ENCODE data around the gene TTI1. TPM values are rescaled to one million over a fixed set of nuclear protein-coding genes. Genes with fewer than 3 reads are reported as not detected.

Gene TTI1
- 22.3 and 23.1 TPM in 2 replicates for total RNA-seq (2014; rRNA removed; shearing (Covaris generic))

DNA sequence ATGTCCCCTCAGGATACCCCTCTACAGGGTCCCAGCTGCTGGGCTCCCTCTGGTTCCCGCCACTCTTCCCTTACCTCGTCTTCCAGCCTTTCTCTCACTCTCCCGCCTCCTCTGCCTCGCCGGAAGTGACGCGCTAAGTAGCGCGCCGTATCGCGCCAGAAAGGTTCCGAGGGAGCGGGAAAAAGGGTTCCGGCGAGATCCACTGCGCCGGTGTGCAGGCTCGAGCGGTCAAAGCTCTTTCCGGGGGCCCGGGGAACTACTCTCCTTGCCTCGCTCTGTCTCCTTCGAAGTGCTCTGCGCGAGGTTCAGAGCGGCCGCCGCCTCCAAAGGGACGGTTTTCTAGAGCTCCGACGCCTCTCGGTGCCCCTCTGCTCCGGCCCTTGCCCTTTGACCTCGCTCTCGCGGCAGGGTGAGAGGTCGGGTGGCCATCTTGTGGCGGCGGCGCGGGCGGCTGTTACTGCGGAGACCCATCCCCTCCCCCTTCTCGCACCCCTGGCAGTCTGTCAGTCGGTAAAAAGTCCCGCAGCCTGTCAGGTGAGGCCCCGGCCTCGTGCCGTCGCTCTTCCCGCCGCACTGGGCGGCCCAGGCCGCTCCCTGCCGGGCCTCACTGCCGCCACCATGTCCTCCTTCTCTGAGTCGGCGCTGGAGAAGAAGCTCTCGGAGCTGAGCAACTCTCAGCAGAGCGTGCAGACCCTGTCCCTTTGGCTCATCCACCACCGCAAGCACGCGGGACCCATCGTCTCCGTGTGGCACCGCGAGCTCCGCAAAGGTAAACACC lies at the start of gene TTI1, which contains the start of gene RPRD1B:
TTI1 (minus strand) TSS at position 127 of the 778 bp plus-strand sequence. CDS start 19,640 bp downstream, outside the sequence.
RPRD1B (plus strand) TSS at position 417 of the 778 bp plus-strand sequence; CDS start at position 619, 202 bp downstream.
- peak; percentile 89 for DNase-seq (ENCODE audit: low spot score)

DNA sequence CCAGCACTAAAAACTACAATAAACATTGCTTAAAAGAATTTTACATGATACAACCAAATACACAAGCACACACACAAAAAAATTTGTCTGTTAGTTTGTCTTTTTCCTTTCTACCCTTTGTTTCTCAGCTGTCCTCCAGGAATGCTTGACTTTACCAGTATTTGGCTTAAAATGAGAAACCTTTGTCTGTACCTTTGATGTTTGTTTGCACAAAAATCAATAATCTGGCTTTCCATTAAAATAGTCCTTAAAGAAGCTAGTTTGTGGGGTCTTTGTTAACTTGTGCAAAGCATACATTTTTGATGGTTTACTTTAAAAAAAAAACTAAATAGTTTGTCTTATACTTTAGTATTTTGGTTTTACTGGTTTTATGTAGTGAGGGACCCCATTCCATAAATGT lies 49.6 kb upstream of the TTI1 start:
- DNase-seq (ENCODE audit: low spot score): no peak

DNA sequence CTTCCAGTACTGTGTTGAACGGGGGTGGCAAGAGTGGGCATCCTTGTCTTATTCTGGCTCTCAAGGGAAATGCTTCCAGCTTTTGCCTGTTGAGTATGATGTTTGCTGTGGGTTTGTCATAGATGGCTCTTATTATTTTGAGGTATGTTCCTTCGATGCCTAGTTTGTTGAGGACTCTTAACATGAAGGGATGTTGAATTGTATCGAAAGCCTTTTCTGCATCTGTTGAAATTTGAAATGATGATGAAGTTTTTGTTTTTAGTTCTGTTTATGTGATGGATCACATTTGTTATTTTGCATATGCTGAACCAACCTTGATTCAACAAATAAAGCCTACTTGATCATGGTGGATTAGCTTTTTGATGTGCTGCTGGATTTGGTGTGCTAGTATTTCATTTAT lies 48.3 kb upstream of the TTI1 start:
- no peak for DNase-seq (ENCODE audit: low spot score)

DNA sequence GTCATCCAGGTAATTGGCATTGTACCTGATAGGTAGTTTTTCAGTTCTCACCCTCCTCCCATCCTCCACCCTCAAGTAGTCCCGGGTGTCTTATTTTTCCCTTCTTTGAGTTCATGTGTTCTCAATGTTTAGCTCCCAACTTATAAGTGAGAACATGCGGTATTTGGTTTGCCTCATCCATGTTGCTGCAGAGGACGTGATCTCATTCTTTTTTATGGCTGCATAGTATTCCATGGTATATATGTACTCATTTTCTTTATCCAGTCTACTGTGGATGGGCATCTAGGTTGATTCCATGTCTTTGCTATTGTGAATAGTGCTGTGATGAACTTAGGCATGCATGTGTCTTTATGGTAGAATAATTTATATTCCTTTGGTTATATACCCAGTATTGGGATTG lies 46.1 kb upstream of the TTI1 start:
- DNase-seq (ENCODE audit: low spot score): no peak

DNA sequence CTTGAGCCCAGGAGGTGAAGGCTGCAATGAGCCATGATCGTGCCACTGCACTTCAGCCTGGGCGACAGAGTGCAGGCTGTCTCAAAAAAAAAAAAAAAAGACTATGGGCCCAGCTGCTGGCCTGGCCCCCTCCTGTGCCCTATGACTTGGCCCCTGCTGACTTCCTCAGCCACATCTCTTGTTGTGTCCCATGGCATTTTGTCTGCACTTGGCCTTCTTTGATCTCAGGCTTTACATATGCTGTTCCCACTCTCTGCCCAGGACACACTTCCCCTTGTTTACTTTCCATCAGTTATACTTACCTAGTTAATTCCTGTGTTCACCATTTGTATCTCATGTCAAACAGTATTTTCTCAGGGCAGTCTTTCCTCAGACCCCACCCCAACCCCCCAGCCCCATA lies 44.8 kb upstream of the TTI1 start:
- no peak for DNase-seq (ENCODE audit: low spot score)

DNA sequence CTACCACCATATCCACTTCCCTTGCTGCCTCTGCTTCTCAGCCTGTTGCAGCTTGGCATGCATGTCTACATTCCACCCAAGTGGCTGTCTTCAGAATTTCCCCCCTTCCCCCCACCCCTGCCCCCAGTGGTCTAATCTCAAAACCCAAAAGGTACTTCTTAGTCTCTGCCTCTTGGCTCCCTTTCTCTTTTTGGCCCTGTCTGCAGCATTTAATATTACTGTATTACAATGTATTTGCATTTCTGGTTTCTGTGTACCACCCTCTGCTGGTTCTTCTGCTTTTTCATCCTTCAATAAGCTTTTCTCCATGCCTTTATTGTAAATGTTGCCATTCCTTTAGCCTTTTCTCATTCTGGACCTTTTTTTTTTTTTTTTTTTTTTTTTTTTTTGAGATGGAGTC lies 43.3 kb upstream of the TTI1 start:
- DNase-seq (ENCODE audit: low spot score): no peak

DNA sequence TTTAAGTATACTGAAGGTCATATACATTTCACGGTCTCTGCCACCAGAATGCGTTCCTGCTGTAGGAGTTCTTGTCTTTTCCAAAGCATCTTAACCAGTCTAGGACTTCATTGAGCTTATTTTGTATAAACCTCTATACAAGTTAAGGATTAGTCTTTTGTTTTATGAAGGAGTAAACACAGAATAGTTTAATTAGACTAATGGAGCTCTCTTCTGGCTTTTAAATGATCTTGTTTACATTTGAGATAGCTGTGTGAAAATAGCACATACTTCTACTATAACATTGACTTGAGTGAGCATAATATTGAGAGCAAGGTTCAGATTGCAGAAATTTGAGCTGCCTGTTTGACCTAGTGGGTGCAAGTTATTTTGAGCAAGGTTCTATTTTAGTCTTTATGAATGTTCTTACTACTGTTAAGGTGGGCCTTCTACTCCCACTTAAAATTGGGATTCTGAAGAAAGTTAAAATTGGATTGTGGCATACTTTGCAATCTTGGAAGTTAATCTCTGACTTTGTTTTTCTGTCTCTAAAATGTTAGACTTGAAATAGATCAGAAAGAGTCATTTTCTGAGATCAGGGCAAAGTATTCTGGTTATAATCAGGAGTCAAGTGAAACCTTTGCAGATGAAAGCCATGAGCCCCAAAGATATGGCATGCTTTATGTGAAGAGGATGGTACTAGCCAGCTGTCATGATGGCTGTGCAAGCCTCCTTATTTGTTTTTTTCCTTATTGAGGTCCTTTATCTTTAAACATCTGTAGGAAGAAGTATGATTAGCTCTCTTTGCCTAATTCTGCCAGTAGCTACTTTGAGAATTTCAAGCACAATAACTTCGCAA lies 42.1 kb upstream of the TTI1 start:
- no peak for DNase-seq (ENCODE audit: low spot score)

DNA sequence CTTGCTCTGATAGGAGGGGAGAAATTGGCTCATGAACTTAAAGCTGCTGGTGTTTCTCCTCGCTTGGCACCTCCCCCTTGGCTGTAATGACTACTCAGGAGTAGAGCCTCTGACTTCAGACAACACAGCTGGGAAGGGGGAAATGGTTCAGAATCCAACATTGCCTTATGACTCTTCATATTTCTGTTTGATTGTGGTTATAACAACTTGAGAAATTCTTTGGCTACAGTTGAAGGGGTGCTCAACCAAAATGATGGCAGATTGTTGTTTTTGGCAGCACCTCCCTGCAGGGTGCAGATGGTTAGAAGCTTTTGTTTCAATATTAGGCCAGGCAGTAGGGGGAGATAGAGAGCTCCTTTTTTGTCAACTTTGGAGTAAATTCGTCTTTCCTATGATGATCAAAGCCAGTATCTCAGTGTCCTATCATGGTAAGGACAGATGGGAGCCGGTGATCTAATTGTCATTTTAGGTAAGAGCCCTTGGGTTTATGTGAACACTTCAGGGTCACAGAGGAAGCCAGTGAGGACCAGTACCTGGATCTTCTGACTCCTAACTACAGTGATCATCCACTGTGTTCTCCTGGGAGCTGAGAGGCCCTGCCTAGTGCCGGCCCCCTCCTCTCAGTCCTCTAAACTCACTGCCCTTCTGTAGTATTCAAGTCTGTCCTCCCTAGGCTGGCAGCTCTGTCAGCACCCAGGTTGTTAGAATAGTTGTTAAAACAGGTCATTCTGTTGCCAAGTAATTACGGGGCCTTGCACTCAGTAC lies 40.2 kb upstream of the TTI1 start:
- DNase-seq (ENCODE audit: low spot score): peak; percentile 94

DNA sequence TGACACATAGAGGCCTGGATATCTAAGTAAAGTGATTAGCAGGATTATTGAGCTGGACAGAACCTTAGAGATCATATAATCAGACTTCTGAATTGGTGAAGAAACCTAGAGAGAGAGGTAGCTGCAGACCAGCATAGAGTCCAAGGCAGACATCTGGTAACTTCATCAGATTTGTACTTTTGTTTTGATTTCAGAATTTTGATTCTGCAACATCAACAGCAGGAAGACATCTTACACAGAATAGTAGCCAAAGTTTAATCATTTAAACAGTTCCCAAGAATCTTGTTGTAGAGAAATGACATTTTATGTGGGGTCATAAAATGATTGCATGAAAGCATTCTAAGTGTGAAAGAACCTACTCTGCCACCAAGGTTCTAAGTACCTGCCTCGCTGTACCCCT lies 39.6 kb upstream of the TTI1 start:
- DNase-seq (ENCODE audit: low spot score): no peak

DNA sequence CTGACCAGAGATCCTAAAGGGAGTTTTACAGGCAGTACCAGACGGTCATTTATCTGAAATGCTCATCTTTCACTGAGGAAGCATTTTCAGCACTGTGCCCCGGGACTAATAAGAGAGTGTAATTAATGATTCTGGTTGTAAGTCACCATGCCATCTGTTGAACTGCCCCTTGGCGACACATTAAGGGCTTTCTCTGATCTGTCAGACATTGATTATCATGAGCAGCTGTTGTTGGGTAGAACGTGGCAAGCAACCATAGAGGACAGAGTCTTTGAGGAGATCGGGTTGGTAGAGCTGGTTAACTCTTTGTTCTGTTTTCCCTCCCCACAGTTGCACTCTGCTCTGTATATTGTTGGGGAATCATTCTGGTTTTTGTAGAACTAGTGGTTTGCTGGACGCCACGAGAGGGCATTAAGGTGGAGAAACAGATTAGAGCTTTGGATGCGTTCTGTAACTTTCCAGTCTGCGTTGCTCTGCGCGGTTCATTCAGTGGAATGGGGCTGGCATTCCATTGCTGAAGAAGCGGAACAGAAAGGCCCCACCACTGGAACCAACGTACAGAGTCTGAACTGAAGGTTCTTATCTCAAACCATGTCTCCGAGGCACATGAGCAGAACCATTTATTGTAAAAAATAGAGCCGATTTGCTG lies 34.6 kb upstream of the TTI1 start:
- DNase-seq (ENCODE audit: low spot score): no peak

DNA sequence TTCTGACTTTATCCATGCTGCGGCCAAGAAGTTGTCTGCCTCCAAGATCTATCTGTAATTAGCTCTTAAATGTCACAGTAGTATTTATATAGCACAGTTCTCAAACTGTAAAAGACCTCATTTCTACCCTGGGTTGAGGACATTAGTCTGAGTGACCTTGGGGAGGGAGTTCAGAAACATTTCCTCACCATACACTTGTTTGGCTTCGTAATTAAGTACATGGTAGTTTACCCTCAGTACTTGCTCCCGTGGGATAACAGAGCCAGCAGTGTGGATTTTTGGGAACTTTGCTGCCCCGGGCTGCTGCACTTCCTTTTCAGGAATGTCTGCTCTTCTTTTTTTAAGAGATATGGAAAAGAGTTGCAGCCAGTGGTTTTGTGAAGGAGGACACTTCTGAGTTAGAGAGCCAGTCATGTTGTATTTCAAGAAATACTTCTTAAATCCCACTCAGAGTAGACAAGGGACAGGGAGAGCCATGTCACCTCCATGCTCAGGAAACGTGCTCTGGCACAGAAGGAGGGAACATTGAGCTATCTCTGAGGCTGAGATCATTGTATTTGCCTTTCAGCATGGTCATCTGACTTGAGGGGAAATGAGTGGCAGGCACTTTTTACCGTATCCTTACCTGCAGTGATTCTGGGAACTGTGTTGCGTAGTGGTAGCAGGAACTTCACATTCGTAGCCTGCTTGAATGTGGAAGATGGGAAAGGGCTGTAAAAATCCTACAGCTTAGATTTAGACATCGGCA lies 33.9 kb upstream of the TTI1 start:
- DNase-seq (ENCODE audit: low spot score): no peak

DNA sequence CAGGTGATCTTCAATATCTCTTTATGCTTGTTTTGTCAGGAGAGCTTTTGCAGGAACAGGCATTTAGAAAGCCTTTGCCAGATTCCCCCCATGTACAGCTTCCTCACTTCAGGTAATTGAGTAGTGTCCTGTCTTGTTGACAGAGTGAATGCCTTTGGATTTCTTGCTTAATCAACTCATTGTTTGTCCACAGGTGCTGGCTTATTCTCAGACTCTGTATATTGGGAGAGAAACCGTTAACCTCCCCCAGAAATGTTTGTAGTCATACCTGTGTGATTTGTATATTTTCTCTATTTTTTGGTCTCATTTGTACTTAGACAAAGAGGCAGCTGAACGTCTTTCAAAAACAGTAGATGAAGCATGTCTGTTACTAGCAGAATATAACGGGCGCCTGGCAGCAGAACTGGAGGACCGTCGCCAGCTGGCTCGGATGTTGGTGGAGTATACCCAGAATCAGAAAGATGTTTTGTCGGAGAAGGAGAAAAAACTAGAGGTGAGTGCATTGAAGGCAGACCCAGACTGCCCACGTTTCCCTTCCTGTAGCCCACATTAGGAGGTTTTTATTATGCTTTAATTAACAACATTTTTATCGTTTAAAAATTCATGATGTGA lies 32.6 kb upstream of the TTI1 start:
- DNase-seq (ENCODE audit: low spot score): no peak

DNA sequence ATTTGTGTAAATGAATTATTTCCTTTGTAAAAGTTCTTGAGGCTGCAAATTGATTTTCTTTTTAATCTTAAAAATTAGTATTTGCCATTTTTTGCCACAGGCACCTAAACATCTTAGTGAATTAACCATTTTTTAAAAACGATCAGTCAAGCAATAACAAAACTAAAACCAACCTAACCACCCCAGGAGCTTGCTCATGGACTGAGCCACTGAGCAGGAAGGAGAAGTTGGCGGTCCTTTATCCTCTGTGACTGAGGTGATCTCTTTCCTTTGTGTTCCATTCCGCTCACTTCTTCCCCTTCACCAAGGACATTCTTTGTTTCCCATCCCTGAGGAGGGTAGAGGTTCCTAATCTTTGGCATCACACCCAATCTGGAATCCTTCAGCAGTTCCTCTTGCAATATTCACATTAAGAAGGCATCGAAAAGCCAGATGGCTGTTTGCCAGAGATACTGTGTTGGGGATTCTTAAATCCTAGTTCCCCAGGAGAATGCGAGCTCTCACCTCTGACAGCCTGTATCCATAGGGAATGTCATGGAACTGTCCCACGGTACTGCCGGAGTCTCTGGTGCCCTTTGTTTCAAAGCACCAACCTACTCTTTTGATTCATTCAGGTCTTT lies 30.8 kb upstream of the TTI1 start:
- DNase-seq (ENCODE audit: low spot score): no peak

DNA sequence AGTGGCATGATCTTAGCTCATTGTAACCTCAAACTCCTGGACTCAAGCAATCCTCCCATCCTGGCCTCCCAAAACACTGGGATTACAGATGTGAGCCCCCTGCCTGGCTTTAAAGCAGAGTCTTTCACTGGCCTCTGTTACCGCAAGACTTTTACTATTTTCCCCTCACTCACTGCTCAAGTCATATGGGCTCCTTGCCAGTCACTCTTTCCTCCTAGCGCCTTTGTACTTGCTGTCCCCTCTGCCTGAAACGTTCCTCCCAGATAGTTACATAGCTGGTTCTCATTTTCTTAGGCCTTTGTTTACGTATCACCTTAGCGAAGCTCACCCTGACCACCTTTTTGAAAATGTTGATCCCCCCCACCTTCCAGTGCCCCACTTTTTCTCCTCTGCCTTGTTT lies 29.6 kb upstream of the TTI1 start:
- no peak for DNase-seq (ENCODE audit: low spot score)

DNA sequence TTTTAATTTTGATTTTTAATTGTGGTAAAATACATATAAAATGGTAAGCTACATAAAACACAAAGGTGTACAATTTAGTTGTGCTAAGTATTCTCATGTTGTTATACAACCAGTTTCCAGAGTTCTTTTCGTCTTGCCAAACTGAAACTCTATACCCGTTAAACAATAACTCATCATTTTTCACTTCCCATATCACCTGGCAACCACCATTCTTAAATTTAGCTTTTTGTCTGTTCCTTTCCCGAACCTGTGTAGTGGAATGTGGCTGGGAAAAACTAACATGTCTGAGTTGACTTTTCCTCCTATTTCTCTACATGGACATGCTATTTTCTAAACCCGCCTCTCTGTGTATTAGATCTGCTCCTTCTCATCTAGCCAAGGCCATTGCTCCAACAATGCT lies 27.9 kb upstream of the TTI1 start:
- DNase-seq (ENCODE audit: low spot score): no peak

DNA sequence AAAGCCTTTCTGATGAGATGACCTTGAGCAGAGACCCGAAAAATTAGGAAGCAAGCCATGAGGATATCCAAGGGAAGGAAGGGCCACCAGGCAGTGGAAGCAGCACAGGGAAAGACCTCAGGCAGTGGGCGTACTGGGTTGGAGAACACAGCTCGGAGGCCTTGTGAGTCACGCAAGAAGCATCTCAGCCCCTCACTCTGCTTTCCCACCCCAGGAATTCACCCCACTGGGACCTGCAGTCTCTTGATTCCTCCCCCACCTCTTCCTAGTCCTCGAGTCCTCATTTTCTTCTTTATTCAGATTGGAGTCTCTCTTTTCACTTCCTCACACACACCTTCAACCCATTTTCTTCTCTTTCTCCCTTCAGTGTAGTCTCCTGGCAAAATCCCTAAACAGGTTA lies 27.3 kb upstream of the TTI1 start:
- no peak for DNase-seq (ENCODE audit: low spot score)

DNA sequence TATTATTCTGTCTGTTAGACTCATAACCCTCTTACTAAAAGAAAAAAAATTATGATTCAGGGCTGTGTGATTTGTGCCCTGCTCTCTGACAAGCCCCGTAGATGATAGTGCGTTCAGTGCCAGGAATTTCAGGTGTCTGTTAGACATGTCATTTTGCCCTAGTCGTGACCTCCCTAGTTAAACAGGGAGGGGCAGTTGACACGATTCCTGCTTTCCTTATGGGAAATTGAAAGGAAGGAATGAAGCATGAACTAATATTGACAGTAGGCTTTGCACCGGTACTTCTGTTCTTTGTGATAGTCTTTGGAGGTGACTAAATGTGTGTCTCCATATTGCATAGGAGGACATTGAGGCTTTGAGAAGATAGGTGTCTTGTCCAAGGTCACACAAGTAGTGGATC lies 26.6 kb upstream of the TTI1 start:
- DNase-seq (ENCODE audit: low spot score): no peak

DNA sequence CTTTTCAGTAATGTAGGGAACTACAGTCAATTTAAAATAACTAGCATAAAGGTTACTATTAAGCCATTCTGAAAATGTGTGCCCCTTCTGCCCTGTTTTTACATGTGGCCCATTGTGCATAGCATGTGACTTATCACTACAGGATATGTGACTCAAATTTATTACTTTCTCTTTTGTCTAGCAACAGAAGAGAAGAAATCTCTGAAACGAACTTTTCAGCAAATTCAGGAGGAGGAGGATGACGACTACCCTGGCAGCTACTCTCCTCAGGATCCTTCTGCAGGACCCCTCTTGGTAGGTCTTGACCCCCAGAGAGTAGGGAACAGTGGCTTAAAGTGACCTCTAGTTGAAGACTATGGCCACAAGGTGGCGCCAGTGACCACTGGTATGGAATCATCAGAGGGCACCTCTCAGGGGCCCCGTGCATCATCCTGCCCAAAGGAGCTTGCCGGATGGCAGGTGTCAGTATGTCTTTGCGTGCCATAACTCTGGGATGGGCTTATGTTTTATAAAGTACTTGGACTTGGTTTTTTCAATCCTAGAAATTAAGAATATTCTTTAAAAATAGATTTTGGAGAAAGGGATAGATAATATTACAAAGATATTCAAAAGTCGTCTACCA lies 24.2 kb upstream of the TTI1 start:
- DNase-seq (ENCODE audit: low spot score): peak; percentile 82

DNA sequence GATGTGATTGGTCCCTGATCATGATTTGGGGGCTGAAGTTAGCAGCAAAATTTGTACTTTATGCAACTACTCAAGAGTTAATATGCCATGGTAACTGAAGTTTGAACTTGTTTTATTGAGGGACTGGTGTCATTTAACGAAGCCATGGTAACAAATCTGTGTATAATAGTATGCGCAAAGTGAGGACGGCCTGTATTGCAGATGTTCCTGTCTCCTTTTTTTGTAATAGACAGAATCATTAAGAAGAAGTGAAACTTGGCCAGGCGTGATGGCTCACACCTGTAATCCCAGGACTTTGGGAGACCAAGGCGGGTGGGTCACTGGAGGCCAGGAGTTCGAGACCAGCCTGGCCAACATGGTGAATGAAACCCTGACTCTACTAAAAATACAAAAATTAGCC lies 22.6 kb upstream of the TTI1 start:
- DNase-seq (ENCODE audit: low spot score): no peak

DNA sequence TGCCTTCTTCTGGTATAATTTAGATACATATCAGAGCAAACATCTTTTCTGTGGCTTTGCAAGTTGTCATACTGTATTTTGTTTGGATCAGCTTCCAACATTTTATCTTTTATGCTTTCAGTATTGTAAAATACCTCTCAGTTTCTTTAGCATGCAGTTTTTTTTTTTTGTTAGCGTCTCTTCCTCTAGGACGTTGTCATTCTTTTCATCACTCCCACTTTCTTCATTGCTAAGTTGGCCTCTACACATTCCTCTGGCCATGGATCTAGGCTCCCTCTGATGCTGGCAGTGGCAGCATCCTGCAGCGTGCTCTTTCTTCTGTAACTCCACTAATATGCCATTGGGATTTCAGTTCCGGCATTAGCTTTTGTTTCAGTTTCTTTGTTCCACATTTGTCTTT lies 22.0 kb upstream of the TTI1 start:
- no peak for DNase-seq (ENCODE audit: low spot score)
